HG03196 (cell line): Measurements from ENCODE around the gene GIGYF2.

Experiments used
- ATAC-seq: cut with Tn5 transposase; IDR thresholded peaks from one replicate; pipeline ENCODE4 v1.9.1; 2021; ENCODE audit not compliant: unreplicated experiment

Gene GIGYF2

DNA sequence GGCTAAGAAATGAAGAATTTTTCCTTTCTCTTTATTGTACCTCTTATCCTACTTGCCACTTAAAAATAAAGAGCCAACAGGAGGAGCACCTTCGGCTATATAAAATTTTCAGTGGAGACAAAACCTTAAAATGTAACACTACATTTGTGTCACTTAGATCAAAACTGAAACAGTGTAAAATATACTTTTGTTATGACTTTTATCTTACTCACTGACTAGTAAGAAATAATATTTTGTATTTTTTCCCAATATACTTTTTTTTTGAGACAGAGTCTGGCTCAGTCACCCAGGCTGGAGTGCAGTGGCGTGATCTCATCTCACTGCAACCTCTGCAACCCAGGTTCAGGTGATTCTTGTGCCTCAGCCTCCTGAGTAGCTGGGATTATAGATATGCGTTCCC lies 50.9 kb downstream of the GIGYF2 start:
- ATAC-seq = no peak

DNA sequence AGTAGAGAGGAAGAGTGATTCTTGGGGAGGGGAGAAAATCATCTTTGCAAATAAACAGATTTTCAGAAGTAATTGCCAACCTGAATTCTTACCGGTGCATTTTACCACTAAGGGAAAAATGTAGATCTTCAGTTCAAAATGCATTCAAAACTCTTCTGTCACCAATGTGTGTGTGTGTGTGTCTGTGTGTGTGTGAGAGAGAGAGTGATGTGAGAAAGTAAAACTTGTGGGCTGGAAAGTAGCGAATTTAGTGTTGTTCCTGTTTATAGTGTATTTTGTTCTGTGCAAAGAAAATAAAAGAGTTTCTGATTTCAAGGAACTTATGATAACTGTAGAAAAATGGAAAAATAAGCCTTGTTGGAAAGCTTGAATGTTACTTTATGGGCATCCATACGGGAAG lies 52.2 kb downstream of the GIGYF2 start:
- no peak for ATAC-seq

DNA sequence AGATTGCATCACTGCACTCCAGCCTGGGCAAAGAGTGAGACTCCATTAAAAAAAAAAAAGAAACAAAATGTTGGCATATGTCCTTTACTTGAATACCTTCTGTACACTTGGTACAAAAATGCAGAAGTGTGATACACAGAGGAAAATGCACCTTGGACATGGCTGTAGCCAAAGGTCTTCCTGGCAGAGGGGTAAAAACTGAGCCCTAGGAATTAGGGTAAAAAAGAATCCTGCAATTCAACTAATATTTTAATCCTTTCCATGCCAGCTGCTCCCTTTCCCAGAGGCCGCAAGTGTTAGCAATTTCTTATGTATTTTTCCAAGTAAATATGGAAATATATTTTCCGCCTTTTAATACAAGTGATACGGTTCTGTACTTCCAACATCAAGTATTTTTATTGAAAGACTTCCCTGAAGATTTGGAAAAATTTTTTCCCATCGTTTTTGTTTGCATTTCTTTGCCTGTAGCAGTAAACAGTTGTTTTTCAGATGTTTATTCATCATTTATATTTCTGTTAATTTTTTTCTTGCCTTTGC lies 53.1 kb downstream of the GIGYF2 start:
- ATAC-seq = no peak

DNA sequence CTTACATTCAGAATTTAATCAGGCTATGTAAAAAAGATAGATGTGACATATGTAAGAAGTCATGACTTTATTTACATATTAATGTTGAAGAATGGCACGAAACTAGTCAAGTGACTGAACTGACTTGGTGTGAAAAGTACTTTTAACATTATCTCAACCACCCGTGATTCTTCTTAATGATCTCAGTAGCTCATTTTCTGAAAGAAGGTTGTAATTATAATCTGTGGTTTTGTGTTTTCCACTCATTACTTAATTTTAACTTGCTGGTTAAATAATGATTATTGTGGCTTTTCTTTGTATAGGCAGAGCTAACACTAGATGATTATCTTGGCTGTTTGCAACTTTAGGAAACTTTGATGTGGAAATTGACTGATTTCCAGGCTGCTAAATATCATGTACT lies 60.8 kb downstream of the GIGYF2 start:
- ATAC-seq = no peak

DNA sequence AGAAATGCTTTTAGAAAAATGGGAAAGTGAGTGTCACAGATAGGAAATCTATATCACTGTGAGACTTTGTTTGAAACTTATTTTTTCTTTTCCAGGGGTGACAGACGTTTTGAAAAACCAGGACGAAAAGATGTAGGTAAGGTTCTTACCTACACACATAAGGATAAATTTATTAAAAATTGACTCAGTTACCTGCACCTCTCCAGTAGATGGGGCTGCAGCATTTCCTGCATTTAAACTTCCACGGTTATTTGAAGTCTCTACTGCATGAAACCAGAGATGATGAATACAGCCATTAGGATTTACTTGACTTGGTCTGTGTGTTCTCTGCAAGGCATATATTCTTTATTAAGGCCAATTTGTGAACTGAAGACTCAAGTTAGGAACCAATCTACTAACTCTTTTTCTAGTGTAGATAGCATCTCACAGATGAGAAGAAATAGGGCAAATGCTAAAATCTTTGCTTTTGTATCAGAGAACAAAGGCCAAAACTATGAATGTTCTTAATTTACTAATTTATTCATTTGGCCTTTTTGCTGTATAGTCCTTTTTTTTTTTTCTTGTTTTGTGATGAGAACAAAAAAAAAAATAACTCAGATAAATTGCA lies 64.3 kb downstream of the GIGYF2 start:
- ATAC-seq = peak; percentile 54

DNA sequence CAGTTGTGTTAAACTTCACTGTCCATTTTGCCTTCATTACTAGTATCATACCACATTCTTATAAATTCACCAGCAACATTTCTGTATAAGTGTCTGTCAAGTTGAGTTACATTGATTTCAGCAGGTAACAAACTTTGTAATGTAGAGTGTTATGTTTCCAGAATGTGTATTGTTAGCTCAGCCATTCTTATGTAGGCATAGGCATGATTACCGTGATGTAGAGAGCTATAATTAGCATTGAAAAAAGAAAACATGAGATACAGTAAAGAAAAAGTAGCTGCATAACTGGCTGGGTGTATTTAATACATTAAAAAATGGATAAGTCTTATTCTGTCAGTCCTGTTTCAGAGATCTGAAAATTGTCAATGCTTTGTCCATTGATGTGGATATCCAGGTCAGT lies 70.7 kb downstream of the GIGYF2 start:
- ATAC-seq = no peak

DNA sequence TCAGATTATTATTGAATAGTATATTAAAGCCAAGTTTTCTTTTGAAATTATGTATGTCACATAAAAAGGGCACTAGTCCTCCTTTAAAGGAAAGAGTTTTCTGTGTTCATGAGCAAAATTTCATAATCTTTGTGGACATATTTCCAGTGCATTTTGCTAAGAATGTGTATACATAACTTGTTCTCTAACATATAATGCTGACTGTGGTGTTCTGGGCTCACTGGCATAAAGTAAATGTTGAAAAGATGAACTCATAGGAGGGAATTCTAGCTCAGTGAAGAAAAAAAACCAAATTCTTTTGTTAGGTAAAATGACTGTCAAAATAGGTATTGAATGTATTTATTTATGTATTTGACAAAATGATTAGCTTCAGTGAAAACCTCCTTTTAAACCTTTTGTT lies 73.1 kb downstream of the GIGYF2 start:
- no peak for ATAC-seq

DNA sequence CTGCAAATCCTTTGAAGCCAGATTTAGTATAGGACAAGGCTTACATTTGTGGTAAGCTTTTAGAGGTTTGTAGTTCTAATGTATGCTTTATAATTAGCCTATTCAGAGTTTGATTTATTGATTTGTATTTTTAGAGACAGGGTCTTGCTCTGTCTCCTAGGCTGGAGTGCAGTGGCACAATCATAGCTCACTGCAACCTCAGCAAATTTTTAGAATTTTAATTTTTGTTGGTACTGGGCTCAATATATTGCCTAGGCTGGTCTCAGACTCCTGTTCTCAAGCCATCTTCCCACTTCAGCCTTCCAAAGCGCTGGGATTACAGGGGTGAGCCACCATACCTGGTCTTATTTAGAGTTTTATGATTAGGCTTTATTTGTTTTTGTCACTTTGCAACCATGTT lies 74.7 kb downstream of the GIGYF2 start:
- no peak for ATAC-seq

DNA sequence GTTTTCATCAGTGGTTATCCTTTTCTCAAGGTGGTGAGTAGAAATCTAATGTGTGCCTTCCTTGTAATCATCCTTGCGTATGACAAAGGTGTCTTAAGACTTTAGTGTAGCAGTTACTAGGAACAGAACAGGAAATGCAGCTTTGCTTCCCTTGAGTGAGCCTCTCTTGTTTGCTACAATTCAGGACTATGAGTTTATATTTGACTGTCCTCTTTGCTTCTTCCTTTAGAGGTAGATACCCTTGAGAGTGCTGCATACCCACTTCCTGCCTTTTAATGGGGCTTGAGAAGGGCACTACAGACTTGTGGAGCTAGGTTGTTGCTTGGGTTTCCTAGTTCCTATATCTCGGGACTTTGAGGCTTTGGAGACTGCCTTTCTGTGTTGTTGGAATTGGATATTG lies 75.4 kb downstream of the GIGYF2 start:
- peak; percentile 83 for ATAC-seq

DNA sequence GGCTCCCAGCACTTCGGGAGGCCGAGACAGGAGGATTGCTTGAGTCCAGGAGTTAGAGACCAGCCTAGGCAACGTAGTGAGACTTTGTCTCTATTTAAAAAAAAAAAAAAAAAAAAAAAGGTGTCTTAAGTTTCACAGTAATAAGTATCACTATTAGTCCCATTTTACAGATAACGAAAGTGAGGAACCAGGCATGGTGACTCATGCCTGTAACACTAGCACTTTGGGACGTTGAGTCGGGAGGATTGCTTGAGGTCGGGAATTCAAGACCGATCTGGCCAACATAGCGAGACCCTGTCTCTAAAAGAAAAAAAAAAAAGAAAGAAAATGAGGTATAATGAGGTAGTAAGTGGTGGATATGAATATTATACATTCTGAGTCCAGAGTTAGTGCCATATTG lies 76.7 kb downstream of the GIGYF2 start:
- ATAC-seq = no peak

DNA sequence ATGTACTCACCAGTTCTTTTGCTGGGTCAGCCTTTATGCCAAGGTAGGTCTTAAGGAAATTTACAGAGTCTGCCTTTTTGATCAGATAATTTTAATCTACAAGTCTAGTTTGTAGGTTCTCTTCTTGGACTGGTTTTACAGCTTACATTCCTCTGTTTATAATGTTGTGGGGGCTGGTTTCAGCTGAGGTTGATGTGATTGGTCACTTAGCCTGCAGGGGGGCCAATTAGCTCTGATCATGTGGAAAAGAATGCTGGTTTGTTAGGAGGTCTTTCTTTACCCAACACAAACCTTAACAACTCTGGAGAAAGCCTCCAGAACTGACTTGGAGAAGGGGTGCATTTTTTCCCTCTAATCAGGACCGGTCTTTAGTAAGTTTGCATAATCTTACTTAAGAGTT lies 79.3 kb downstream of the GIGYF2 start, which contains the start of gene KCNJ13:
KCNJ13 (minus strand) TSS at position 131 of the 400 bp plus-strand sequence. CDS start 5,203 bp downstream, outside the sequence.
- ATAC-seq = no peak

DNA sequence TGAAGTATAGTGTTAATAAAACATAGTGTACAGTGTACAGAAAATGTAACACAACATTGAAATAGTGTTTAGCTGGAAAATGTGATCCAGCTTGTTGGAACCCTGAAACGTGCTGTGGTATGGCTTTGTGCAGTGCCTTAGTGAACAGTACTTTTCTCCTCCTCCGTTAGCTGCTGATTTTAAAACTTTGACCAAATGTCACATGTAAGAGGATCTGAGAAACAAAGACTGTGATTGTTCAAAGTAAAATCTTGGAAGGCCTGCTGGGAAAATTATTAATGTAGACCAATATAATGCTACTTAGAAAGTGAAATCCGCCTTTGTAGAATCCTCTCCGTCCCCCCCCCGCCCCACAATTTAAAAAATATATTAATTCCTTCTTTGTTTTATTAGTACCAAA lies 80.1 kb downstream of the GIGYF2 start:
- ATAC-seq = no peak

DNA sequence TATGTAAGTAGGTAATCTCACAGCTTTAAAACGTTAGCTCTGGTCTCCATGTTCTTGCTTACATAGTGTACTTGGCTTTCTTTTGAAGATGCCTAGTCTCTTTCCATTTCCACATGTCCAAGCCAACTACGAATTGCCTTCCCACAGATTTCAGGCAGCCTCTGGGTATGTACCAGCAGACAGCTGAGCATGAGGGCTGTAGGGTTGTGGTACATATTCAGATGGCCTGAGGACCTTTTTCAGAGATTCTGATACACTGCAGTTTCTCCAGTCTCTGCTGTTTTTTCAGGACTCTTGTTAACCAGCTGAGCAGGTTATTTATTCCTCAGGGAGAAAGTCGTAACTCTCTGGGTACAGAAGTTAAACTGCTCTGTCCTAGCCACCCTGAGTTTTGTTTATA lies 82.3 kb downstream of the GIGYF2 start:
- no peak for ATAC-seq

DNA sequence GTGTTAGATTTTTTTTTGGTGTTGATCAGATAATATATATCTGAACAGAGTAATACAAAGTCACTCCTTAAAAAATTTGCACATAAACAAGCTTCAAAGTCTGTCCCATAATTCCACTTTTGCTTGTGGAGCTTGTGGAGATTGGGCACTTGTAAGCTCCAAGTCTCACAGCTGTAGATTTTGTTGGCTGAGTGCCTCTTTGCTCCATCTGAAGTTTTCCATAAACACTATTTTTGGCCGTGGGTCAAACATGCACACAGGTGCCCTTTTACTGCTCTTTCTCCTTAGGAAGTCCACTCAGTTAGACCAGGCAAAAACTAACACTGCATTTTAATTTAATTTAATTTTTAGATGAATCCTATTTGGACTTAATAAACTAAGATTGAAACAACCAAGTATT lies 82.8 kb downstream of the GIGYF2 start:
- ATAC-seq = no peak

DNA sequence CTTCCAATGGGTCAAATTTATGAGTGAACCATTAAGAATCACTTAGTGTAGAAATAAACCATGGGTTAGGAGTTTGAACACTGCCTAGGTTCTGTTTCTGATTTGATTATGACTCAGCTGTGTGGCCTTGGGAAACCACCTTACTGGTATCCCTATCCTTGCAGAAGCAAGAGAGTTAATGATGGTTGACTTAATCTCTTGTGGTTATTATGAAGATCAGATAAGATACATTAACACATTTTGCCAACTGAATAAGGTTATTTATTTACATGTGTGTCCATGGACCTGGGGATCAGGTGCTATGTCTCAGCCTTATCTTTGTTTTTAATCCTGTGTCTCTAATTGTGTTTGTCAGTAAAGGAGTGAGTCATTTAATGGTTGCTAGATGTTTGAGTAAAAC lies 84.6 kb downstream of the GIGYF2 start:
- ATAC-seq = peak; percentile 93

DNA sequence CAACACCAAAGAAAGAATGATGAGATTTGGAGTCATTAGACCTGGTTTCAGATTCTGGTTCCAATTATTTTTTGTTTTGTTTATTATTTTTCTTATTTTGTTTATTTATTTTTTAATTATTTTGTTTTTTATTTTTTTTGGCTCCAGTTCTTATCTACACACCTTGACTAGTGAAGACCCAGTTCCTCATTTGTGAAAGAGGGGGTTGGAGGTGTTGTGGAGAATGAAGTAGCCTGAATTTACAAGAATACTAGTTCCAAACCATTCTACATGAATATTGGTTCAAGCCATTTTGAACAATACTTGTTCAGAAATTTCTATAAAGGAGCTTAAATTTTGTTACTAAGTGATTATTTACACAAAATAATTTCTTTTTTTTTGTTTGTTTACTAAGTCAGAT lies 86.1 kb downstream of the GIGYF2 start:
- no peak for ATAC-seq

DNA sequence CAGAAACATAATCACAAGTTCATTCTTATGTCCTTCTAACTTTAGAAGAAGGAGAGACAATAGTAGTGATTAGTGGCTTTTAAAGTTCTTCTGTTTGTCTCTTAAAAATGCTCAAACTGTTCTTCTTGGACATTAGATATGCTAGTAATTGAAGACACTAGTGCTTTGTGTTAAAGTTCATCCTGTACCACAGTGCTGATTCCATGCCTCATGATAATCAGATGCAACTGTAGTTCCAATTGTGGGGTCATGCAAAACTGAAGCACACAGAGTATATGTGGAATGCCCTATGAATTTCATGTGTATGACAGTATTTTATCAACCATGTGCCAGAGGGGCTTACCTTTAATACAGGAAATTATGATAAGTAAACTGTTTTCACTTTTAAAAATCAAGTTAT lies 90.7 kb downstream of the GIGYF2 start:
- ATAC-seq = no peak

DNA sequence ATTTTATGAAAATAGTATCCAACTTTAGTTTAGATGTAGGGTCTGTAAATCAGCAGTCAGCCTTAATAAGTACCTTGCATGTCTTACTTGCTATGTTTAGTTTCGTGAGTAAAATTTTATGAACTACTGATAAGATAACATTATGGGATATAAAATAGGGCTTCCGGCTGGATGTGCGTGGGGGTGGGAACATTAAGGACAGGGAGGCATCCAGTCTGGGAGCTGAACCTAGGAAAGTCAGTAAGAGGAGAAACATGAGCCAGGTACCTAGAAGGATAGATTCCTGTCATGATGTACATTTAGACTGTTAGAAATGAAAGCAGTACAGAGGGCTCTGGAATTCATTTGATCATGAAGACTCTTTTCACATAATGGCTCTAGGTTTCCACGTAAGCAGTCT lies 92.0 kb downstream of the GIGYF2 start:
- ATAC-seq = no peak

DNA sequence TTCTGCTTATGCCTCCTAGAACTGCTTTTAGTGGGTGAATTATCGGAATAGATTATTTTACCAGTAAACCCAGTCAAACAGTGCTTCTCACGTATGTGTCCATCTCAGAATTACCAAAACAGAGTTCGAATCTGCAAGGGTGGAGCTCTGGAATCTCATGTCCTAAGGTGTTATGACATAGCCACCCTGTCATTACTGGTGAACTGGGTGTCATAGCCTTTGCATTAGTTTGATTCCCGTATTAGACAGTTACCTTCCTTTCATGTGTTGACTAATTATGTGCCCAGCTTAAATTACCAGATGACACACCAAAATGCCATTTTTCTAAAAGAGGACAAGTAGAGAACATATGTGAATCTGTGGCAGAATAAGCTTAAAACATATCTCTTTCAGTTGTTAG lies 94.4 kb downstream of the GIGYF2 start:
- ATAC-seq = no peak

DNA sequence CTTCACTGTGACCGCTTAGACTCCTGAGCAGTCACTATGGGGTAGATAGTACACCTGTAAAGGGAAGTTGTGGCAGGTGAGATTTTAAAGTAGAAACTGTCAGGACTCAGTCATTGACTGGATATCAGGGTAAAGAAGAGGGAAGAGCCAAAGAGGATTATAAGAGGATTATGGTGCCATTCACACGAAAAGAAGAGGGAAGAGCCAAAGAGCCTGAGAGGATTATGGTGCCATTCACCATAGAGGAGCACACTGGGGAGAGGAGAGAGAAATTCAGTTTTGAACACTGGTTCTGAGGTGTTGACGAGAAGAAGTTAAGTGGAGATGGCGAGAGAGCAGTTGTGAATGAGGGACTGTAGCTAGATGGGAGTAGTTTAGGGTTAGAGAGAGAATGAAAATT lies 96.1 kb downstream of the GIGYF2 start:
- ATAC-seq = no peak

DNA sequence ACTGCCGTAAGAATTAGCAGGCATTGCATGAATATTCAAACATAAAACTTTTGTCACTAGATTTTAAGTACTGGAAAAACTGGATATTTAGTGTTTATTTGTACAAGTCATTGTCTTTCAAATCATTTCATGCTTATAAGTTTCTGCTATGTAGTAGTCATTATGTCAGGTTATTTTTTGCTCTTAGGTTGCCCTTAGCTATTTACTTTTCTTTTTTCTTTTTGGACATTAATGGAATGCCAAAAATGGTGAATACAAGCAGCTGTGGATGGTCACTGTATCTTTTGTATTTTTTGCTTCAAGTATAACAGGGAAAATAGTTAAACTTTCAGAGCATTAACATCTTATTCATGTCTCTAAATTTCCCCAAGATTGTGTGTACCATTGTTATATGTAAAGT lies 97.8 kb downstream of the GIGYF2 start:
- ATAC-seq = no peak

DNA sequence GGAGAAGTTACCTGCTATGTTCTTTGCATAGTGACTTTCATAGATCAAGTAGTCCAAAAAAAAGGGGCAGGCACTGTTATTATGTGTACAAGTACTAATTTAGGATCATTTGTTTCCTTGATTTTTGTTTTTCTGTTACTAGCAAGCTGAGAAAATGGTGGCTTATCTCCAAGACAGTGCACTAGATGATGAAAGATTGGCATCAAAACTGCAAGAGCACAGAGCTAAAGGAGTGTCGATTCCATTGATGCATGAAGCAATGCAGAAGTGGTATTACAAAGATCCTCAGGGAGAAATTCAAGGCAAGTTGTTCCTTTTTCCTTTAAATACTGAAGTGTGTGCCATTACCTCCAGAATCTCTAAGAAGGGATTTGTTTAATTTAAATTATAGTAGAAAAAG lies 98.8 kb downstream of the GIGYF2 start:
- no peak for ATAC-seq

DNA sequence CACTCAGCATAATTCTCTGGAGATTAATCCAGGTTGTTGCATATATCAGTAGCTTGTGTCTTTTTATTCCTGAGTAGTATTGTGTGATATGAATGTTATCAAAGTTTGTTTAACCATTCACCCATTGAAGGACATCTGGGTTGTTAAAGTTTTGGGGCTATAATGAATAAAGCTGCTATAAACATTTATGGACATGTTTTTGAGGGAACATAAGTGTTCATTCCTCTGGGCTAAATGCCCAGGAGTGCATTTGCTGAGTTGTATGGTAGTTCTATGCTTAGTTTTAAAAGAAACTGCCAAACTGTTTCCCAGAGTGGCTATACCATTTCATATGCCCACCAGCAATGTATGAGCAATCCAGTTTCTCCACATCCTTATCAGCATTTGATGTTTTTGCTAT lies 101.1 kb downstream of the GIGYF2 start:
- no peak for ATAC-seq
